ENCODE results near the gene CRYBG2.

The CRYBG2 gene

DNA sequence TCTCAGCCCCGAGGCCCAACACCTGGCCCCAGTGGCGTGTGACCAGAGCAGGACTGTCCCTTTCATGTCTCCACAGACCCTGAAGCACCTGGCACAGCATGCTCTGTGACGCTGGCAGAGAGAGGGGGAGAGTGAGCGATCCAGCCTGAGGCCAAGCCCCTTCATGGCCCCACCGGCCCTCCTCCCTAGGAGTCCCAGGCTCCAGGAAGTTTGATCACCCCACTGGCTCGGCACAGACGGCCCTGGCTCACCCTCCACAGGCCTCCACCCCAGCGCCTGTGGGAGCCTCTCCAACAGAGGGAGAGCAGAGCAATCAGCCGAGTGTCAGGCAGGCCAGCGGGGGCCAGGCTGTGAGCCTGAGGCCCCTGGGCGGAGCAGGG lies 63.1 kb downstream of the CRYBG2 start:
- no peak overlapping the region for H3K4me3 ChIP-seq (replicated peaks; ENCODE audit: low read depth, low read length)
- DNase-seq (ENCODE audit: low read depth) = no peak
- no peak for TF ChIP-seq CTCF (IDR thresholded peaks at IDR 0.05; ENCODE audit: low read length, missing control alignments)

DNA sequence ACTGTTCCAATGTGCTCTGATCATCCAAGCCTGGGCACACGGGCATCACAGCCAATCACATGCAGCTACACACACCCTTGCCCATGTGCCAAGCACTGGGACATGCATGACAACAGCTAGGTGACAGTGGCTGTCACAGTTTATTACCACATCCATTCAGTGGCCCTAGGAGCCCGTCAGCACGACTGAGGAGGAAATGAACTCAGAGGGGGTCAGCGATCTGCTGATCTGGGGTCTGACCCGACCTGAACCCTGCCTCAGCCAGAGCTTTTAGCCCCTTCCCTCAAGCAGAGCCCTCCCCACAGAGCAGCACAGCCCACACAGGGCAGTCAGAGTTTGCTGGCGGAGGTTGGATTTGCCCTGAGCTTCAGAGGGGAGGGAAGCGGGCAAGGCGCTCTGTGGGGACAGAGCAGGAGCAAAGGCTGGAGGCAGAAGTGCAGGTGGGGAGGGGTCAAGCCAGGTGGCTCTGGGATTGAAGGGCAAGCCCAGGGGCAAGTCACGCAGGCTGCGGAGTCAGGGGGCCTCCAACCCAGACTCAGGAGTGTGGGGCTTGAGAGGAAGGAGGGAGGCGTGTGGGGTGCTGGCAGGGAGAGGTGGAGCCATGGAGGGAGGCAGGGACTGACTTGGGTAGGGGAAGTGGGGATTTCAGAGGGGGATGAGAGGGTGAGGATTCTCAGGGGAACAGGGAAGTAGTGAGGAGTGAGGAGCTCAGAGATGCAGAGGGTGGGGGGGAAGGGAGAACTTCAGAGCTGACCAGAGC lies 63.6 kb downstream of the CRYBG2 start:
- DNase-seq (ENCODE audit: low read depth) = no peak
- no peak overlapping the region for H3K4me3 ChIP-seq (replicated peaks; ENCODE audit: low read depth, low read length)
- TF ChIP-seq CTCF (IDR thresholded peaks at IDR 0.05; ENCODE audit: low read length, missing control alignments) = no peak

DNA sequence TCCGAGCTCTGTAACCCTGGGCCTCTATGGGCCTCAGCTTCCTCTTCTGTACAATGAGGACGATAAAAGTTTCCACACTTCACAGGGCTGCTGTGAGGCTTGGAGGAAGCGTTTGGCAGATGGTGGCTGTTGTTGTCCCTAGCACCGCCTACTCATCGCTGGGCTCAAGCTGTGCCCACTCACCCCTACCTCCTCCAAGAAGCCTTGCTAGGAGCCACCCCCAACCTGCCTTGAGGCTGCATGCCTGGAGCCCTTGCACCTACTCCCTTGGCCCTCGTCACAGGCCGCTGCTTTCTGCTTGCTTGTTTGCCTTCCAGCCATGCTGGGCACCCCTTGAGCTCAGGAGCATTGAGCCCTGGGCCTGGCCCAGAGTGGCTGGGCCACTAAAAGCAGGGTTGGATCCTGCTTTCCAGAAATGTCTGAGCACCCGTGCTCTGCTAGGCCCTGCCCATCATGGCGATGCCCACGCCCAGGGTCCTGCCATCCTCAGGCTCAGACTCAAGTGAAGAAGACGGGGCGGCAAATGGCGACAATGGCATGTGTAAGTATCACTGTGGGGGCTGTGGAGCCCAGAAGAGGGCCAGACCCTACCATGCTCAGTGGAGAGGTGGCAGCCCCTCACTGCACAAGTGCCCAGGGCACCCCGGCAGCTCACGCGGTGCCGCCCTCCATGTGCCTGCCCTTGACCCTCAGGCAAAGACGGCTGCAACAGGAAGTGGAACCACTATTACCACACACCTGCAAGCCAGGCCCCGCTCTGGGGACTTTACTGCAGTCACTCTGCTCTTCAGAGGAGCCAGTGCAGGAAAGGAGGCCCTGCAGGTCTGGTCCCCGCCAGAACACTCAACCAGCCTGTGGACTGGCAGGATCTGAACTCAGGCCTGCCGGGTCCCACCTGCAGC lies 64.5 kb downstream of the CRYBG2 start:
- DNase-seq (ENCODE audit: low read depth) = no peak
- no peak for TF ChIP-seq CTCF (IDR thresholded peaks at IDR 0.05; ENCODE audit: low read length, missing control alignments)
- no peak overlapping the region for H3K4me3 ChIP-seq (replicated peaks; ENCODE audit: low read depth, low read length)

- TF ChIP-seq CTCF (IDR thresholded peaks at IDR 0.05; ENCODE audit: low read length, missing control alignments) = no peak
- no peak overlapping the region for H3K4me3 ChIP-seq (replicated peaks; ENCODE audit: low read depth, low read length)
- no peak for DNase-seq (ENCODE audit: low read depth)
Measured at GRCh38 chr1:26288311-26288941, 65.5 kb downstream of the CRYBG2 start.

- DNase-seq (ENCODE audit: low read depth) = no peak
- no peak for TF ChIP-seq CTCF (IDR thresholded peaks at IDR 0.05; ENCODE audit: low read length, missing control alignments)
- no peak overlapping the region for H3K4me3 ChIP-seq (replicated peaks; ENCODE audit: low read depth, low read length)
Measured at GRCh38 chr1:26287811-26288210, 66.1 kb downstream of the CRYBG2 start.

DNA sequence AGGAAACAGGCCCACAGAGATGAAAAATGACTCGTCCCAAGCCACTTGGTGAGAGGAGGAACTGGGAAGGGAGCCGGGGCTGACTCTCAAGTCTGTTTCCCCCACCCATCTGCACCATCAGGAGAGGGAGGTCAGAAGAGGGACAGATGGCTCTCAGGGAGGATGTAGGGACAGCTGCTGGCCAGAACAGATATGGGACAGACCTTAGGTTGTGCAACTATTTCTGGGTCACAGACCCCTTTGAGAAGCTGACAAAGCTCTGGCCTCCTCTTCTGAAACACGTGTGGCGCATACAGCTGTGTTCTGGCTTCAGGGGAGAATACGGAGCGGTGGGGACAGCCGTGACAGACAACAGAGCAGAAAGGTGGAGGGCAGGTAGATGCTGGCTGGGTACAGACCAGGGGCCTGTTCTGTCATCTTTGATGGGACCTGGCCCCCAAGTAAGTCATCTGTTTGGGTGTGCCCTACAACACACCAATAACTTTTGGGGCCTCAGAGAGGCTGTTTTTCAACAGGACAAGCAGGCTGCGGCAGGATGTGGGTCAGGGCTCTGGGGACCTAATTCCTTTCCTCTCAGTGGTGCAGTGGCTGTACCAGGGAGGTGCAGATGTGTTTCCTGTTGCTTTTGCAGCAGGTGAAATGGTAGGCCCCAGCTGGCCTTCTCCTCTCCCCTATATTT lies 66.8 kb downstream of the CRYBG2 start:
- TF ChIP-seq CTCF (IDR thresholded peaks at IDR 0.05; ENCODE audit: low read length, missing control alignments) = no peak
- H3K4me3 ChIP-seq (replicated peaks; ENCODE audit: low read depth, low read length) = no peak overlapping the region
- DNase-seq (ENCODE audit: low read depth) = no peak

All from fibroblast of pulmonary artery (primary cell).